Activated T-cell treated with anti-CD3 and anti-CD28 coated beads, Interleukin-2, amount 50 U/mL, for 48 hours (primary cell): ENCODE measurements around the gene CLIC1.
A peak's percentile ranks its signal among the peaks of the same experiment; 100 is the strongest.

ENCODE experiments used
- DNase-seq, 2 experiments: peaks; one replicate each; pipeline ENCODE4 v3.0.0-alpha.2; 2020

Gene CLIC1

GRCh38 chr6:31736021-31736767 lies at the start of gene CLIC1:
TSS of gene CLIC1 (minus strand) at chr6:31736530. CDS start at chr6:31736300, 230 bp downstream.
- DNase-seq = peak; percentile 90

- no peak for DNase-seq
Observed at GRCh38 chr6:31785475-31785874, 49.1 kb upstream of the CLIC1 start.

GRCh38 chr6:31784098-31784925 lies 48.0 kb upstream of the CLIC1 start:
- no peak for DNase-seq

GRCh38 chr6:31782126-31782855 lies 46.0 kb upstream of the CLIC1 start:
- DNase-seq = no peak

GRCh38 chr6:31781244-31782125 lies 45.2 kb upstream of the CLIC1 start:
- DNase-seq = no peak

- DNase-seq = no peak
Observed at GRCh38 chr6:31780507-31781243, 44.3 kb upstream of the CLIC1 start.

- no peak for DNase-seq
Observed at GRCh38 chr6:31779908-31780307, 43.6 kb upstream of the CLIC1 start.

- DNase-seq = no peak
Observed at GRCh38 chr6:31778999-31779885, 42.9 kb upstream of the CLIC1 start.

- no peak for DNase-seq
Observed at GRCh38 chr6:31778193-31778592, 41.9 kb upstream of the CLIC1 start.

- no peak for DNase-seq
Observed at GRCh38 chr6:31777667-31778050, 41.3 kb upstream of the CLIC1 start.

- DNase-seq = peak; percentile 87 to 88
Observed at GRCh38 chr6:31776989-31777666, 40.8 kb upstream of the CLIC1 start, which contains the start of gene VWA7. TSS of gene VWA7 (minus strand) at chr6:31777328. CDS start at chr6:31776779, 549 bp downstream.

GRCh38 chr6:31776485-31776988 lies 40.2 kb upstream of the CLIC1 start:
- DNase-seq = peak in 1 of 2 experiments; percentile 45

- DNase-seq = no peak
Observed at GRCh38 chr6:31775633-31776484, 39.5 kb upstream of the CLIC1 start.

GRCh38 chr6:31775184-31775583 lies 38.9 kb upstream of the CLIC1 start:
- DNase-seq = no peak

GRCh38 chr6:31771992-31772358 lies 35.6 kb upstream of the CLIC1 start:
- no peak for DNase-seq

GRCh38 chr6:31770860-31771259 lies 34.5 kb upstream of the CLIC1 start:
- no peak for DNase-seq

GRCh38 chr6:31769684-31770371 lies 33.5 kb upstream of the CLIC1 start:
- peak; percentile 90 to 91 for DNase-seq
